Cardiac muscle cell (in vitro differentiated cells and primary cell): Measurements from ENCODE around the gene ENPEP. TPM values are rescaled to one million over a fixed set of nuclear protein-coding genes. Genes with fewer than 3 reads are reported as not detected.

Experiments used
- DNase-seq, 2 donors: peaks; one replicate each; pipeline versions ENCODE4 v3.0.0 to v3.0.0-alpha.2; 2010 to 2017; ENCODE audit warnings: low read depth in 1 of 2, low spot score in 1 of 2
- H3K27ac ChIP-seq: fragments of 200-600 bp; sonication (generic); 2 replicates; pipeline ENCODE4 v1.5.1; 2016
- H3K27me3 ChIP-seq: fragments of 200-600 bp; sonication (generic); 2 replicates; pipeline ENCODE4 v1.6.0; 2016; ENCODE audit warnings: control low read depth
- H3K36me3 ChIP-seq: fragments of 200-600 bp; sonication (generic); 2 replicates; pipeline ENCODE4 v1.5.1; 2016; ENCODE audit warnings: control low read depth
- H3K4me1 ChIP-seq: fragments of 200-600 bp; sonication (generic); 2 replicates; pipeline ENCODE4 v1.8.1; 2017; ENCODE audit warnings: low read depth, mild to moderate bottlenecking, mixed run types
- H3K4me3 ChIP-seq: fragments of 200-600 bp; sonication (generic); 2 replicates; pipeline ENCODE4 v1.5.1; 2016; ENCODE audit warnings: mild to moderate bottlenecking
- H3K9me3 ChIP-seq: fragments of 200-600 bp; sonication (generic); 2 replicates; pipeline ENCODE4 v1.5.1; 2017; ENCODE audit warnings: low read depth, mild to moderate bottlenecking, control low read depth
- CTCF ChIP-seq: IDR thresholded peaks from 2 replicates; pipeline ENCODE4 v1.5.1; 2012; ENCODE audit warnings: low read depth, mild to moderate bottlenecking, low read length
- polyA plus RNA-seq: library from polyadenylated mRNA; unstranded; fragments of >200 nt; fragmentation: Nextera tagmentation; extraction: Ambion mirVana; gene quantifications from 2 replicates; pipeline ENCODE4 v1.2.1, GENCODE V29; 2016
- total RNA-seq: library from RNA; depleted of rRNA; stranded (reverse); fragments of >200 nt; gene quantifications from 2 replicates; pipeline ENCODE4 v1.2.3, GENCODE V29; 2016

ENPEP gene
- total and polyA plus RNA-seq, 2 experiments from 2014 or later, result 4.6 to 5.5 TPM

- H3K36me3 ChIP-seq, result no peaks in the 10 kb centered on the region
- no peaks in the 10 kb centered on the region for H3K9me3 ChIP-seq
- no peak for DNase-seq
- no peak overlapping the region for H3K27ac ChIP-seq
- TF ChIP-seq CTCF, result no peak
- no peaks in the 10 kb centered on the region for H3K27me3 ChIP-seq
- no peak overlapping the region for H3K4me3 ChIP-seq
- peaks cover 5% of the 10 kb centered on the region for H3K4me1 ChIP-seq
Observed at GRCh38 chr4:110505440-110505839, 29.5 kb downstream of the ENPEP start.

- peak; percentile 55 to 69 for DNase-seq
- Histone ChIP-seq H3K9me3 (no peaks in the 10 kb centered on the region), H3K36me3 (no peaks in the 10 kb centered on the region), H3K27ac (no peak overlapping the region), H3K4me1 (no peaks in the 10 kb centered on the region), H3K27me3 (no peaks in the 10 kb centered on the region), H3K4me3 (no peak overlapping the region)
- TF ChIP-seq CTCF, result peak; percentile 50
Observed at GRCh38 chr4:110508827-110509710, 33.1 kb downstream of the ENPEP start.

- Histone ChIP-seq H3K9me3 (no peaks in the 10 kb centered on the region), H3K27me3 (no peaks in the 10 kb centered on the region), H3K4me3 (no peak overlapping the region), H3K27ac (no peak overlapping the region), H3K36me3 (no peaks in the 10 kb centered on the region), H3K4me1 (no peaks in the 10 kb centered on the region)
- DNase-seq, result no peak
- no peak for TF ChIP-seq CTCF
Observed at GRCh38 chr4:110510277-110510676, 34.3 kb downstream of the ENPEP start.

- Histone ChIP-seq H3K4me1 (no peaks in the 10 kb centered on the region), H3K27me3 (no peaks in the 10 kb centered on the region), H3K4me3 (no peak overlapping the region), H3K9me3 (no peaks in the 10 kb centered on the region), H3K27ac (no peak overlapping the region), H3K36me3 (no peaks in the 10 kb centered on the region)
- peak; percentile 74 to 76 for DNase-seq
- TF ChIP-seq CTCF, result peak; percentile 58
Observed at GRCh38 chr4:110510955-110511544, 35.1 kb downstream of the ENPEP start.

- no peak for TF ChIP-seq CTCF
- Histone ChIP-seq H3K27me3 (no peaks in the 10 kb centered on the region), H3K27ac (peak overlapping the region; percentile 13), H3K4me3 (no peak overlapping the region), H3K36me3 (no peaks in the 10 kb centered on the region), H3K9me3 (no peaks in the 10 kb centered on the region), H3K4me1 (no peaks in the 10 kb centered on the region)
- no peak for DNase-seq
Observed at GRCh38 chr4:110512901-110513300, 36.9 kb downstream of the ENPEP start.
